Measurements from ENCODE around the gene DOCK1.

The DOCK1 gene

DNA sequence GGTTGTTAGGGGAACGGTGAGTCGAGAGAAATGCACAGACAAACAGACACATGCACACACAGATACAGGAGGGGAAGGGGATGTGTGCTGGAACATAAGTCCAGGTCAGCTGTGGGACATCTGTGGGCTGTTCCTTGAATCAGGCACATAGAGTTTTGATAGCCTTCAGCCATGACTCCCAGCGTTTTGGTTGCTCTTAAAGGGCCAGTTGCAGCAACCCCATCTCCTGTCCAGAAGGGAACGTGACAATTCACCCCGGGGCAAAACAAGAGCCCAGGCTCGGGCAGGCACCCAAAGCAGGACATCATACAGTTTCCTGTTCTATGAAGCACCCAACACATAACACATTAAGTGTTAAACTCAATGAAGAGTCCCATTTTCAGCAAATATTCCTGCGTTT lies 281.6 kb downstream of the DOCK1 start:
- no peak for DNase-seq

DNA sequence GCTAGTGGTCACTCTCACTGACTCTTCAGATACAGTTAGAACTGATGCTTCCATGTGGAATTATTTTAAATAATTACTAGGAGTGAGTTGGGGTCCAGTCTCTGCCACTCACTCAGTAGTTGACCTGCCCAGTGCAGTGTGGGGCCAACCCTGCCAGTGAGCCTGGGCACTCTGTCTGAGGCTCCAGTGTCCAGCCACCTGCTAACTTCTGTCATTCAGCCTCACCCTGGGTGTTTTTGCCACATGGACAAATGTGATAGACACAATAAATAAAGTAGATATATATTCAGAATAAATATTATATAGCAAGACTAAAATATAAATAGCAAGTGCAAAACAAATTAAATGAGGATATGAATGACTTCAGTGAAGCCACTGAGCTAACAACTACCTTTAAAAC lies 284.0 kb downstream of the DOCK1 start:
- DNase-seq = no peak

DNA sequence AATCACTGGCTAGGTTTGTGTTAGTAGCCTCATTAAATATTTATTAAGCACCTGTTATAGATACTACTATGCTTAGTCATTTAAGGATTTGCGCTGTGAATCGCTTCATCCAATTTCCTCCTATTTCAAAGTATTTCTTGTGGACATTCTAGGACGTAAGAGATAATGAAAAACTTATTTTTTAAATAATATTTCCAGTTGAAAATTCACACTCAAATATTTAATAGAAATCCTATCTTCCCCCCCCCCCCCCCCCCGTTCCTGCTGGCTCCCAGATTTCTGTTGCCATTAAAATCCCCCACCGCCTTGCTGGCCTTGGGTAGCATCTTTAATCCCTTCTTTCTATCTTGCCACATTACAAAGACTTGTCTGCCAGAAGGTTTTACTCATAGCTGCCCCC lies 285.2 kb downstream of the DOCK1 start:
- DNase-seq = no peak

DNA sequence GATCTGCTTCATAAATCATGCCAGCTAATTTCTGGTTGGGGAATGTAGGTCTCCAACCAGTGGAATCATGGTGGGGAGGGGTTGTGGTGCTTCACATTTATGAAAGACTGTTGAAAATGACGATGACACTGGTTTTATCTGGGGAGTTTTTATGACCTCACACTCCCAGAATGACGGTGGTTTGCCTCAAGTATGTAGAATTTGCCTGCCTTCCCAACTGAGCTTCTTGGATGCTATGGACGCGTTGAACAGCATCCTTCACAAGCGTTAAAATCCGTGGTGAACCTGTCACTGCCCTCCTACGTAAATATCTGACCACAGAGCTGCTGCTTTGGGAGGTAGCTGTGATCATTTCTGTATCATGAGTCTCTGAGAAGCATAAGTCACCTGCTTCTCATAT lies 287.9 kb downstream of the DOCK1 start:
- no peak for DNase-seq

DNA sequence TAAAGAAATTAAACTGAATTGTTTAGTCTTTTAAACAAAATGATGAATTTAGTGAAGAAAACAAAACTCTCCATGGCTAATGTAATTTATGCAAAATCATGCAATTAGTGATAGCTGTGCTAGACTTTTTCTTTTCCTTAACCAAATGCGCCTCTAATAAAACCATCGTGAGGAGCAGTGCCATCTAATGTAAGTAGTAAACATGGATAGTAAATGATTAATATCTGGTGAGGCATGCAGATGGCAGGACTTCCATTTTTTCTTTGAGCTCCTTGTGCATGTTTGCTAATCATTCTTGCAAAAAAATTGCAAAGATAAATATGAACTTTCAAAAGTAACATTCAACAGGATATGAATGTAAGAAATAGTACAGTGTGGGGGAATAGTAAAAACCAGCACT lies 288.9 kb downstream of the DOCK1 start:
- no peak for DNase-seq

DNA sequence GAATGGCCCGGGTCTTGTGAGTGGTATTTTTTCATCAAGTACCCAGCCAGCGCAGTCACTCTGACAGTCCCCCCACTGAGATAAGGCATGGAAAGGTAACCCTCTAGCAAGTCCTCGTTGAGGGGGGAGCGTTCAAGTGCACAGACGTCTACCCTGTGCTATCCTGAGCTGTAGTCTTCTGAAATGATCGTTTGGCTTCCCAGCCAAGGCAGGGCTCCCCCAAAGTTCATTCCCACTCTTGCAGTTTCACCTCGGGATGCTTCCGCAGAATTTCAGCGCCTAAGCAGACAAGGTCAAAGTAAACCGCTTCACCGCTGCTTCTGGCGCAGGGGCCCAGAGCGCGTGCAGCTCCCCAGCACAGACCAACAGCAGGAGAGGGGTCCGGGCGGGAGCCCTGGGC lies 289.4 kb downstream of the DOCK1 start:
- DNase-seq = no peak

DNA sequence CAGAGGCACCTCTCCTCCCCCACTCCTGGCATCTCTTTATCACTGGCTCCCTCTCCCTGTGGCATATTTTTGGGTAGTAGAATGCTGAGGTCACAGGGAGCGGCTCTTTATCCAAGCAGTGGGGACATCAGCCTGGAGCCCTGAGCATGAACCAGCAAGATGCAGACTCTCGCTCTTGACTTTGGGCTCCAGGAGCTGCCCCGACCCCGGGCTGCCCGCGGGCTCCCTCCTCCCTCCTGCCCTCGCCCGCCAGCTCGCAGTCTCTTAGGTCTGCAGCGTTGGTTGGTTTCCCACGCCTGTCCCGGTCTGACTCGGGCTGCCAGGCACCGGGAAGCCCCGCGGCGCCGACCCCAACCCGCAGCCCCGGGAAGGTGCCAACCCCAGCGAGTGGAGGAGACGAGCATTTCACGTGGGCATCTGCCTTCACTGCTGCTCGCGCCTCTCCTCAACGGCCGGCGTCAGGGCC lies 289.8 kb downstream of the DOCK1 start:
- no peak for DNase-seq

DNA sequence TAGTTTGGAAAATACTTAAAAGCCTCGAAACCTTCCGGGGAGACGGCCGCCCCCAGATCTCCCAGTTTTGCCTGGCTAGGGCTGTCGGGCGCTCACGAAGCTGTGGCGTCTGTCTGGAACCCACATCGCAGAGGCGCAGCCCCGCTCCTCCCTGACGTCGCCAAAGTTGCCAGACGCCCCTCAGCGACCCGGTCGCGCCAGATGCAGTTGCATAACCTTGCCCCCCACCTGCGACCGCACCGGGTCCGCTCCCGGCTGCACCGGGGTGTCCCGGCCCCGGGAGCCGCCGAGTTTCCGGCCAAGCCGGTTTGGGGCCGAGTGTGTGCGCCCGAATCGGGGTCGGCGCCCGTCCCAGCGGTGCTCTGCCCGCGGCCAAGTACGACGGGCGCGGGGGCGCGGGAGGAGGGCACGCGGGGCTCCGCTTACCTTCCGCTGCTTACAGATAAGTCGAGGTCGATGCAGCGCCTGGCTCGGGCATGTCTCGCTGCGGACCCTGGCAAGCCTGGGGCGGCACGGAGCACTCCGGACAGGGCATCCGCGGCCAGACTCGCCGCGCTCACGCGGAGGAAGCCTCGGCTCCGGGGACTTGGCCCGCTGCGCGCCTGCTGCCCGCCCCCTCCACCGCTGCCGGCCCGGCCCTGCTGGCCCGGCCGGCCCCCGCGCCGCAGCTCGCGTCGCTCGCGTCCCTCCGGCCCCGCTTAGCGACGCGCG lies 290.5 kb downstream of the DOCK1 start:
- peak; percentile 2 for DNase-seq

DNA sequence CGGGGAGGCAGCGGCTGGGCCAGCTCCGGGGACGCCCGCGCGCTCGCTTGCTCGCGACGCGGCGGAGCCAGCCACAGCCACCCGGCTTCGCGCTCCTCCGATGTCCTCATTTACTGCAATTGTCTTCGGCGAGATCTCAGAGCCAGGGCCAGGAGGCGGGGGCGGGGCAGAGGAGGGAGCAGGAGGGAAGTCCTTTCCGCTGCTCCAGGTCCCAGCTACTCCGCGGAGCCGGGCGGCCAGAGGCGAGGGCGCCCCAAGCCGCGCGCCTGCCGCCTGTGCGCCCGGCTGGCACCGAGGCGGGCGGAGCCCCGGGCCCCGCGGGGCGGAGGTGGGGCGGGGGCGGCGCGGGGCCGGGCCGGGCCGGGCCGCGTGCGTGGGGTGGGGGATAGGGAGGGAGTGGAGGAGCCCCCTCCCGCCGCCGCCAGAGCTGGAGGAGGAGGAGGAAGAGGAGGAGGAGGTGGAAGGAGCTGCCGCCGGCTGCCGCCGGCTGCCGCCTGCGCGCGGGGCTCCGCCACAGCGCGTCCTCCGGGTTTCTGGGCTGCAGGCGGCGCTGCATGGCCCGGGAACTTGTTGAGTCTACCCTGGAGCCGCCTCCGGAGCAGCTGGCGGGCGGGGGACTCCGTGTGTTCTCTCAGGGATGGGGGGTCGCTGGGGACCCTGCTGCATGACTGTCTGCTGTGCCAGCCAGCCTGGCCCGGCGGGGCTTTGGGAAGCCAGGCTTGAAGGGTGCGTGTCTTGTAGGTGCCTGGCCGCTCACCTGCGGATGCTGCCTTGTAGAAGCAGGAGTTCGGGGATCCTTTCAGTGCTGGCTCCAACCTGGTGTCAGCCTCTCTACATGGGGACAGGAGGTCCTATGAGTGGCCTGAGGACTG lies 291.3 kb downstream of the DOCK1 start, which contains the start of gene INSYN2A:
TSS of gene INSYN2A (minus strand) at position 310 of the 872 bp plus-strand sequence. CDS start 20,196 bp downstream, outside the sequence.
- DNase-seq = peak; percentile 43

DNA sequence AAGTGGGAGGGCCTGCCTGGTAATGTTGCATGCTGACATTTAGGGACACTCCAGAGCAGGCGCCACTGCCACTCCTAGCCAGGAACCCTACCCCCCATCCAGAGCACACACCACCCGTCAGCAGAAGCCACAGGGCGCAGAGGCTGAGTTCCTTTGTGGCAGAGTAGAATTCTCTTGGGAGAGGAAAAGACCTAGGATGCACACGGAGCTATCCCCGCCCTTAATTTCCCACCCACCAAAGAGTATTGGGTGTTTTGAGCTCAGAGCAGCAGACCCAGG lies 291.9 kb downstream of the DOCK1 start:
- DNase-seq = no peak

DNA sequence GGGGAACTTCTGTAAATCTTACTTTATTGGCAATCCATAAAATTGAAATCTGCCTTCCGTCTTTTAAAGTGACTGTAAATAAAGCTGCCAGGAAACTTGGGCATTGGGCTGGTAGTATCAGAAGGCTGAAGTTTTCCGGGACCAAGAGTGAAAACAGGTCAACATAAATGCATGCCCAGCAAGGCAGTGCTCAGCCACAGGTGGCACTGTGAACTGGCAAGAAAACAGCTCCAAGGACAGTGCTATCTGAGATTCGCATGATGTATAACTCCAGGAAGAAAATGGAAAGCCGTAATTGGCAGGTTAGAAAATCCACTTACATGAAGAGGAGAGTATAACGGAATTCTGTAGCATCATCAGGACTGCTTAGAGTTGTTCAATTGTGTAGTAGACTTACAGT lies 293.1 kb downstream of the DOCK1 start:
- no peak for DNase-seq

DNA sequence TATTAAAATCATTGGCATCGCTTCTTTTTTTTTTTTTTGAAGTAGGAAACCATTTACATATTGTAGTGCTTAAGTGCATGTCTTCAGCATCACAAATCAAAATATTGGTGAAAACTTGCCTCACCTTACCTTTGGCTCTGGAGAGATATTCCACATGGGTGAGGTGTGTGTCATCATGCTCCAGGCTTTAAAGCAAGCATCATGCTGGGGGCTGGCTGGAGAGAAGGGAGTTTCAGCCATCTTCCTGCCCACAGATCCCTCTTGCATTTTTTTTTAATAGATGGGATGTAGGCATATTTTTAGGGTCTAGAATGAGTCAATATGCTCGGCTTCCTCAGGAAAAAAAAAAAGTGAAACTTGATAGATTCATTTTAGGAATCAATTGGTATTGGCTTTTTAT lies 293.5 kb downstream of the DOCK1 start:
- no peak for DNase-seq

DNA sequence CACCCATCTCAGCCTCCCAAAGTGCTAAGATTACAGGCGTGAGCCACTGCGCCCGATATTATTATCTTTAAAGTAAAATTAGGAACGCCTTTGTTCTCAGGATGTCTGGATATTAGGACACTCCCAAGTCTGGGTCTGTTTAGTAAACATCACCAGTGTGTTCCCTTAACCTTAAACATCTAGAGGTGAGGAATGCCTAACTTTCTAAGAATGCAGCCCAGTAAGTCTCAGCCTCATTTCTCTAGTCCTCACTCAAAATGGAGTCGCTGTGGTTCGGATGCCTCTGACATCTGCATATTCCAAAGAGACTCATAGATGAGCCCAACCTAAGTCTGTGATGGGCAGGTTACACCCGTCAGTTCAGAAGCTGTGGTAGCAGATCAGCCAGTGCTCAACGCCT lies 295.4 kb downstream of the DOCK1 start:
- DNase-seq = no peak

DNA sequence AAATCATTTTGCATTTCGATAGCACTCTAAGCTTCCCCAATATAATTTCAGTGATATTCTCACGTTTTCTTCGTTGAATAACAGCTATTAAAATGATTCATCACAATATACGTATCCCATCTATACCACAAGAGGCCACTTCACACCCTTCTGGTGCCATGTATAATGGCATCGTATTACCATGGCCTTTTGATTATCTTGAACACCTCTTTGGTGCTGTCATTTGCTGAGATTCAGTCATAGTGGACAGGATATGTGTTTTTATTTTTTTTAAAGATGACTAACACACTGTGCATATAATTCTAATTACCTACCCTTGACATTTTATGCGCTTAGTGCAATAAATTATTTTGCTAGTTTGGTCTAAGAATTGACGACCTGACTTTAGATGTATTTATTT lies 297.8 kb downstream of the DOCK1 start:
- no peak for DNase-seq

DNA sequence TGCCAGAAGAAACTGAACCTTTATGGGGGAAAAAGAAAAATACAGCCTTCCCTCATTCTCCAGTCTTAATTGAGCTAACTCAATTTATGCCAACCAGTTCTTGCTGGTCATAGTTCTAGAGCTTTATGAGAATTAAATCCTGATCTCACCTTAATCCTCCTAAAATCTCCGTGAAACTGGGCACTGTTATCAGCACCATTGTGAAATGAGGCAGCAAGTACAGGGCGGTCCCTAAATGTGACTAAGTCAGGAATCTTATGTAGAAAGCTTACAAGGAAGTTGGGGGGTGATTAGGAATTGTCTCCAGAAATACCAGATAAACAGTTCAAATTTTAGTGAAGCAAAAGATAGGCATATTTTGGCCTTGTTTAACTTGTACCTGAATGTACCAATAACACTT lies 301.9 kb downstream of the DOCK1 start:
- no peak for DNase-seq

DNA sequence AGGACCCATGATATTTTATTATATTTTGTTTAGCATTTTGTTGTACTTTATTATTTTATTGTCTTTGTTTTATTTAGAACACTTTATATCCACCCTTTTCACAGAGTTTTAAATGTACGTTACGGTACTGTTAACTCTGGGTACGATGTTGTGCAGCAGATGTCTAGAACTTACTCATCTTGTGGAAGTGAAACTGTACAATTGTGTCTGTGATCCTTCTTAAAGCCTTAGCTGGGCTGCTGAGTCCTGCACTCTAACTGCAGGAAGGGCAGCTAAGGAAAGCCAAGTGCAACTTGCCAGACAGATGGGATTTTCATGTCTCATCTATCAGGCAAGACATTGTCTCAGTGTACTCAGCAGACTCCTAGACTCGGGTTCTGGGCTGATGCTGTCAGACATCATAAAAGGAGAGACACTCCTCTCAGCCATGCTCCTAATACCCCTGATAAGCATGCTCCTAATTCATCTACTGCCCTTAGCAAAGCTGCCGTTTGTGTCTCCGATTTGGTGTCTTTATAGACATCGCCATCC lies 305.8 kb downstream of the DOCK1 start:
- DNase-seq = no peak

DNA sequence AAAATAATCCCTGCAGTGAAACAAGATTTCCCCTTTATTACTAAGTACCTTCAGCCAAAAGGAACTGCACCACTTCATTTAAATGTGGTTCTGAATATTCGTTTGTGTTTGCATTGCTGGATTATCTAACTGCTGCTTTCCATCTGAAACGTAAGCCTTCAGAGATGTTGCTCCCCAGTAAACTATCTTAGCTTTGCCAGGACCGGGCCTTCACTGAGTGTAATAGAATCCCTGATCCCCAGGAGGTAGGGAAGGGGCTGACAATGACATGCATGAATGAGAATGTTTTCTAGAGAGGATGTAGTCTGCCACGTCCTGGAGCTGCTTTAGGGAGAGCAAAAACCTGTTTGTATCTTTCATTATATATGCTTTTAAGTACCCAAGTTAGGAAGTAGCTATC lies 310.6 kb downstream of the DOCK1 start:
- no peak for DNase-seq

DNA sequence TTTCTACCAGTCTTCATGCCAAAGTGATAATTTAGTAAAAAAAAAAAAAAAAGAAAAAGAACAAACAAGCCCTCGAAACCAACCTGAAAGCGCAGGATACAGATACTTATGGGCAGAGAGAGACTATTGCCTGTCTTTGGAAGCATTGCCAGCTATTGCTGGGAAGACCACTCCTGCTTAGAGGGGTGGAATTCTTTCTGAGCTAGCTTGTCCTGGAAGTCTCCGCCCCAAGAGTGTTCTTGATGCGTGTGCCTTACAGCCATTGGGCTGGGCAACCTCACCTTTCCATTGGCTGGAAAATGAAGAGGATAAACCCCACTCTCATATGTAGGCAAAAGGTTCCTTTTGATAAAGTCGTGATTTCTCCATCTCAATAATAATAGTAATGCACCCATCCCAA lies 311.0 kb downstream of the DOCK1 start:
- DNase-seq = no peak

DNA sequence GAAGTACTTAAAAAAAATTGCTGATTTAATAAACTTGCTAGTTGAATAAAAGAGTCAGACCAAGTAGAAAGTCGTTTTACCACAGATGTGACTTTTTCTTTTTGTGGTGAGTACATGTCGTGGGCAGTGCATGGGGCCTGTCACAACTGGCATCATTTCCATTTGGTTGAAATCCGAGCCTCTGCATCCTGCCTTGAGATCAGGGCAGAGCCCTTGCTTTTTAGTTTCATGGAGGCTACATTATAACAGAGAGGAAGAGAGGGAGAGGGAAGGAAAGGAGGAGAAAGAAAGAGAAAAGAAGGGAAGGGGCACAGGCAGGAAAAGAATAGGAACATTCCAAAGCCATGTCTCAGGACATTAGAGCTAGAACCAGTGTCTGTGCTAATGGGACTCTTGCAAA lies 311.6 kb downstream of the DOCK1 start:
- peak; percentile 18 for DNase-seq

DNA sequence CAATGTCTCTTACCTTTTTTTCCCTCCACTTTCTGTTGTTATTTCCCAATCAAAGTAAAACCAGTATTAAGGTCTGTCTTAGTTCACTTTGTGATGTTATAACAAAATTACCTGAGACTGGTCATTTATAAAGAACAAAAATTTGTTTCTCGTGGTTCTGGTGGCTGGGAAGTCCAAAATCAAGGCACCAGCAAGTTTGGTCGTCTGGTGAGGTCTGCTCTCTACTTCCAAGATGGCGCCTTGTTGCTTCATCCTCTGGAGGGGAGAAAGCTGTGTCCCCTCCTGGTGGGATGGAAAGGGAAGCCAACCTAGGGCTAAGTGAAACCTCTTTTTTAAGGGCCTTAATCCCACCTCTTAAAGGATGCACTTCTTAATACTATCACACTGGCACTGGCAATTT lies 313.4 kb downstream of the DOCK1 start:
- no peak for DNase-seq

DNA sequence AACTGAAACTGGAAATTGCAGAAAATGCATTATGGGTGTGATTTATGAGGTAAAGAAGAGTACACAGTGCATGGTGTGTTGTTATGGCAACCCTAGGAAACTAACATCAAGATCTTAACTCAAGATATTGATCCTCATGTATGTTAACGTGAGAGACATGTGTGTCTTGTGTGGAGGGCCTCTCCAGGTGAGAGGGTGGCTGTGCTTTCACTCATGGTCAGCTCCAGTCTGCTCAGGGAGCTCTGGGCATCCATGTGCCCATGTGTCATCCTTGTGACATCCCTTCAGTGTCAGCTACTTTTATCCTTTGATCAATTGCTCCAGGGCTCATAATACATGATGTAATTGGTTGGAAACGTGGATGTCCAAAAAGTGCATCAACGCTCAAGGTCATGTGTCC lies 316.1 kb downstream of the DOCK1 start:
- DNase-seq = no peak

DNA sequence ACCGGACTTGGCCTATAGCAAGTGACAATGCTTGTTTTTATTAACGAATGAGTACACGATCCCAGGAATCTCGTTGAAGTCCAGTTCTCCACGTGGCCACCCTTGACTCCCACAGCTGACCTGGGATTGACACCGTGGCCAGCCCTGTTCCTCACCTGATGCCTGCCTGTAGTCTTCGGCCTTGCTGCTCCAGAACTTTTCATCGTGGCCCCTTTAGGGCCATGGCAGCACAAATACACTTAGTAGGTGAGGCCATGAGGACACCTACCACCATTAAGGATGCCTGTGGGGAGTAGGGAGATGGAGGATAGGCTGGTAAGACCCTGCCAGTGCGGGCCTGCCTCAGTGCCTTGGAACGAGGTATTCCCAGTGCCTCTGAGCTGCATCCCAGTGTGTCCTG lies 321.8 kb downstream of the DOCK1 start:
- DNase-seq = no peak

DNA sequence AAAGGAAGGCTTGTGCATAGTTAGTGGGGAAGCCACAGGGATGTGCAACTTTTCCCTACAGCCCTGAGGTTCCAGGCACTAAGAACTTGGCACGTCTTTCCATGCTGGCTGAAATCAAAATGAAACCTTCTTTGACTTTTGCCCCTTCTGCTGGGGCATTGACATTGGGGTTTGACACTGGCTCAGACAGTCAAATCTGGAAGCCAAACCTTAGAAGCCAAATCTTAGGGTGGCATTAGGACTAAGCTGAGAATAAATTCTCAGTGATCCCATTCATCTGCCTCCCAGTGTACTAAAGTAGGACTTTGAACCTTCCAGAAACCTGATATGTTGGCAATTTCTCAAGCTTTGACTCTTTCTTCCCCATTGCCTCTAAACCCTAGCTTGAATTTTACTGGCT lies 322.4 kb downstream of the DOCK1 start:
- no peak for DNase-seq

DNA sequence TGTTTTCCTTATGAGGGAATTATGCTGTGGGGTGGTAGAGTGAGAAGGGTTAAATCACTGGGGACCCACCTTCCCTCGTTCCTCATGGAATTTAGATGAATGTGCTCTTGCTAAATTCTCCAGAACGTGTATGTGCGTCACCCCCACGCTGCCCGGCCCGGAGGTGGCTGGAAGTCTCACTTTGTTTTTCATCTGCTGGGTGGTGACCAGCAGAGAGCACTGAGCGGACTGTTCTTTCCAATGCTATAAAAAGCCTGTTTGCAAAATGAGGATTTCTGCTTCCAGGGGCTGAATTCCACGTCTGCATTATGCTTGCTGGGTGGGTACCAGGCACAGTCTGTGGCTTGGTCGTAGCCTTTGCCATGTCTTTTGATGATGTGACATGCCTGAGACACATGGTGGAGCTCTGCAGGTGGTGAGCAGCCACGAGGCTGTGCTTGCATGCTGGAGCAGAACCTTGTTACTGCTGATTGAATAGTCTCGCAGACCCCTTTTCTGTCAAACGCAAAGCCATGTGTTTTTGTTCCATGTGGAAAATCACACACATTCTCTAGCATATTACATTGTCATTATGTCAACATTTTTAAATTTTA lies 323.1 kb downstream of the DOCK1 start:
- DNase-seq = no peak
